C4-2B (cell line): ENCODE measurements around the gene CCDC66.

Source experiments
- ZFX ChIP-seq: fragments of 450-650 bp; IDR thresholded peaks from 2 replicates; pipeline ENCODE4 v1.6.1; 2017
- TF ChIP-seq, protein P1 (sequence below): fragments of 450-650 bp; conservative IDR thresholded peaks from 2 replicates; pipeline ENCODE4 v1.5.1; 2017; ENCODE audit warnings: mild to moderate bottlenecking

DNA sequence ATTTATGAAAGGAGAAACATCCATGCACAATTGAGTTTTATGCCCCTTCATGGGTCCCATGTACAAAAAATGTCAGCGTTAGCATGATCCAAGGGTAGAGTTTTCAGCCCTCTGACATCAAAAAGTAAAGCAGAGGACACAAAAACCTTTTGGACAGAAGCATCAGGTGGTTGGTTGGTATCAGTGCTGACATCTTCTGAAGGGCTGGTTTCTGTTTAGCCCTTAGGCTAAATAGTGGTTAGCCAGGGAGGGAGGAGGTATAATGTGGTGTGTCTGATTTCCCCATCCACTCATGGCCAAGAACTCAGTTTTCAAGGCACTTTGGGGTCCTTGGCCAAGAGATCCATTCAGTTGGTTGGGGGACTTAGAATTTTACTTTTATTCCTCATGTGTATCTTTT, 16.5 kb downstream of the CCDC66 start:
- TF ChIP-seq, protein P1, sequence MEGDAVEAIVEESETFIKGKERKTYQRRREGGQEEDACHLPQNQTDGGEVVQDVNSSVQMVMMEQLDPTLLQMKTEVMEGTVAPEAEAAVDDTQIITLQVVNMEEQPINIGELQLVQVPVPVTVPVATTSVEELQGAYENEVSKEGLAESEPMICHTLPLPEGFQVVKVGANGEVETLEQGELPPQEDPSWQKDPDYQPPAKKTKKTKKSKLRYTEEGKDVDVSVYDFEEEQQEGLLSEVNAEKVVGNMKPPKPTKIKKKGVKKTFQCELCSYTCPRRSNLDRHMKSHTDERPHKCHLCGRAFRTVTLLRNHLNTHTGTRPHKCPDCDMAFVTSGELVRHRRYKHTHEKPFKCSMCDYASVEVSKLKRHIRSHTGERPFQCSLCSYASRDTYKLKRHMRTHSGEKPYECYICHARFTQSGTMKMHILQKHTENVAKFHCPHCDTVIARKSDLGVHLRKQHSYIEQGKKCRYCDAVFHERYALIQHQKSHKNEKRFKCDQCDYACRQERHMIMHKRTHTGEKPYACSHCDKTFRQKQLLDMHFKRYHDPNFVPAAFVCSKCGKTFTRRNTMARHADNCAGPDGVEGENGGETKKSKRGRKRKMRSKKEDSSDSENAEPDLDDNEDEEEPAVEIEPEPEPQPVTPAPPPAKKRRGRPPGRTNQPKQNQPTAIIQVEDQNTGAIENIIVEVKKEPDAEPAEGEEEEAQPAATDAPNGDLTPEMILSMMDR, result no peak
- TF ChIP-seq ZFX, result no peak
